ENCODE measurements around the gene NHLH1.
A peak's percentile ranks its signal among the peaks of the same experiment; 100 is the strongest.

Gene NHLH1

DNA sequence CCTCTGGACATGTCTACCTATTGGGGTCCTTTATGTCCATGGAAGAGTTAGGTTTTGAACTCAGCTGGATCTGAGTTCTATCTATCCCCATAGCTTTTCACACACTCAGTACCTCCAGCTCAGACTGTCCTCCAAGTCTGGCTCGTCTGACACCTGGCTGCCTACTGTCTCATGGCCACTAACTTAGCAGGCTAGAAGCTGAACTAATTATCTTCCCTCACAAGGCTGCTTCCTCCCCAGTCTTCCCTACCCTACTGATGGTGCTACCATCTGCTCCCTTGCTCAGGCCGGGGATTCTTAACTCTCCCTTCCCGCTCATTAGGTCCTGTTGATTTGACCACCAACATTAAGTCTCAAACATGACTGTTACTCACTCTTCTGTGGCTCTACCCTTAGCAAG lies 46.8 kb downstream of the NHLH1 start:
- peaks cover 3% of the 10 kb centered on the region; the same call in 1 of the 2 replicates for H3K36me3 ChIP-seq (ENCODE audit: low read depth)
- H3K27me3 ChIP-seq (ENCODE audit: insufficient read depth, poor library complexity, severe bottlenecking) = no peaks in the 10 kb centered on the region
- H3K27ac ChIP-seq (ENCODE audit: poor library complexity, severe bottlenecking) = no peak overlapping the region
- ATAC-seq (ENCODE audit: low read depth) (no peak), DNase-seq (ENCODE audit: low spot score) (no peak)
- no peaks in the 10 kb centered on the region for H3K9me3 ChIP-seq (ENCODE audit: severe bottlenecking)
- TF ChIP-seq, protein P1, sequence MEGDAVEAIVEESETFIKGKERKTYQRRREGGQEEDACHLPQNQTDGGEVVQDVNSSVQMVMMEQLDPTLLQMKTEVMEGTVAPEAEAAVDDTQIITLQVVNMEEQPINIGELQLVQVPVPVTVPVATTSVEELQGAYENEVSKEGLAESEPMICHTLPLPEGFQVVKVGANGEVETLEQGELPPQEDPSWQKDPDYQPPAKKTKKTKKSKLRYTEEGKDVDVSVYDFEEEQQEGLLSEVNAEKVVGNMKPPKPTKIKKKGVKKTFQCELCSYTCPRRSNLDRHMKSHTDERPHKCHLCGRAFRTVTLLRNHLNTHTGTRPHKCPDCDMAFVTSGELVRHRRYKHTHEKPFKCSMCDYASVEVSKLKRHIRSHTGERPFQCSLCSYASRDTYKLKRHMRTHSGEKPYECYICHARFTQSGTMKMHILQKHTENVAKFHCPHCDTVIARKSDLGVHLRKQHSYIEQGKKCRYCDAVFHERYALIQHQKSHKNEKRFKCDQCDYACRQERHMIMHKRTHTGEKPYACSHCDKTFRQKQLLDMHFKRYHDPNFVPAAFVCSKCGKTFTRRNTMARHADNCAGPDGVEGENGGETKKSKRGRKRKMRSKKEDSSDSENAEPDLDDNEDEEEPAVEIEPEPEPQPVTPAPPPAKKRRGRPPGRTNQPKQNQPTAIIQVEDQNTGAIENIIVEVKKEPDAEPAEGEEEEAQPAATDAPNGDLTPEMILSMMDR (IDR thresholded peaks at IDR 0.05; ENCODE audit: poor library complexity, severe bottlenecking) = no peak
- H3K4me3 ChIP-seq (ENCODE audit: severe bottlenecking) = no peak overlapping the region
- peaks cover 15% of the 10 kb centered on the region for H3K4me1 ChIP-seq (ENCODE audit: insufficient read depth, poor library complexity, severe bottlenecking)

DNA sequence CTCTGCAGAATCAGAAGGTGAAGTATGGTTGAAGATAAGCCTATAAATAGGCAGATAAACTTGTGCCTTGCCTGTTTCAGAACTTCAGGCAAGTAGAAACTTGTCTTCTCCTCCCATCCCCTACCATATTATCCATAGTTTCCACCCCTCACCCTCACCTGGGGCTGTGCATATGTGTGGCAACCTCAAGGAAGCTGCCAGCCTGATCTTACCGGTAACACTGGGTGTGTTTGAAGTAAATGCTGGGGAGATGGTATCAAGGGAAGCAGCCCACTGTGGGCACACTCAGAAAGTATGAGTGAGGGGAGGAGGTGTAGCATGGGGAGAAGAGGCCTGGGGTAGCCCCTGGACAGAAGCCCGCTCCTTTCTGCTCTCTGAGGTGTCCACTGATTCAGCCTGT lies 48.0 kb downstream of the NHLH1 start:
- Histone ChIP-seq H3K27me3 (ENCODE audit: insufficient read depth, poor library complexity, severe bottlenecking) (no peaks in the 10 kb centered on the region), H3K4me3 (ENCODE audit: severe bottlenecking) (no peak overlapping the region), H3K9me3 (ENCODE audit: severe bottlenecking) (no peaks in the 10 kb centered on the region), H3K4me1 (ENCODE audit: insufficient read depth, poor library complexity, severe bottlenecking) (peaks cover 10% of the 10 kb centered on the region), H3K36me3 (ENCODE audit: low read depth) (peaks cover 3% of the 10 kb centered on the region; the same call in 1 of the 2 replicates), H3K27ac (ENCODE audit: poor library complexity, severe bottlenecking) (peak overlapping the region; percentile 4)
- no peak for DNase-seq (ENCODE audit: low spot score)
- peak; percentile 79 for ATAC-seq (ENCODE audit: low read depth)
- TF ChIP-seq, protein P1 (IDR thresholded peaks at IDR 0.05; ENCODE audit: poor library complexity, severe bottlenecking) = no peak

DNA sequence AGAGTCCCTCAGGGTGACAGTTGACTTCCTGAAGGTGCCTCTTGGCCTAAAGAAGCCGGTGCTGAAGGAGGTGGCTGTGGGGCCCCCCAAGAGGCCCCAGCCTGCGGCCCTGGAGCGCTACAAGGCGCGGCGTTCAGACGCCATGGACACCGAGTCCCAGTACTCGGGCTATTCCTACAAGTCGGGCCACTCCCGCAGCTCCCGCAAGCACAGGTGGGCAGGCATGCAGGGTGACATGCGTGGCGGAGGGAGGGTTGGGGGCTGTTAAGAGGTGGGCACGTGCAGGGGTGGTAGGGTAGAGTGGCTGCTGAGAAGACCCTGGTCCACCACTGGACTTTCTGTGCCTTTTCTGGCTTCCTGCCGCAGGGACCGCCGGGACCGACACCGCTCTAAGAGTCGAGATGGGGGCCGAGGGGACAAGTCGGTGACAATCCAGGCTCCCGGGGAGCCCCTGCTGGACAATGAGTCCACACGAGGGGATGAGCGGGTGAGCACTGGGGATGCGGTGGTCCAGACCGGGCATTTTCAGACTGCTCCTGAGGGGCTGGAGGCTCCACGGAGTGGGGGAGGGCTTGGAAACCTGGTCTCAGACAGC lies 48.9 kb downstream of the NHLH1 start:
- ATAC-seq (ENCODE audit: low read depth) = no peak
- H3K9me3 ChIP-seq (ENCODE audit: severe bottlenecking) = no peaks in the 10 kb centered on the region
- DNase-seq (ENCODE audit: low spot score) = no peak
- H3K27ac ChIP-seq (ENCODE audit: poor library complexity, severe bottlenecking) = no peak overlapping the region
- H3K4me3 ChIP-seq (ENCODE audit: severe bottlenecking) = no peak overlapping the region
- H3K27me3 ChIP-seq (ENCODE audit: insufficient read depth, poor library complexity, severe bottlenecking) = no peaks in the 10 kb centered on the region
- H3K36me3 ChIP-seq (ENCODE audit: low read depth) = peaks cover 3% of the 10 kb centered on the region; the same call in 1 of the 2 replicates
- TF ChIP-seq, protein P1 (IDR thresholded peaks at IDR 0.05; ENCODE audit: poor library complexity, severe bottlenecking) = no peak
- H3K4me1 ChIP-seq (ENCODE audit: insufficient read depth, poor library complexity, severe bottlenecking) = peaks cover 10% of the 10 kb centered on the region

DNA sequence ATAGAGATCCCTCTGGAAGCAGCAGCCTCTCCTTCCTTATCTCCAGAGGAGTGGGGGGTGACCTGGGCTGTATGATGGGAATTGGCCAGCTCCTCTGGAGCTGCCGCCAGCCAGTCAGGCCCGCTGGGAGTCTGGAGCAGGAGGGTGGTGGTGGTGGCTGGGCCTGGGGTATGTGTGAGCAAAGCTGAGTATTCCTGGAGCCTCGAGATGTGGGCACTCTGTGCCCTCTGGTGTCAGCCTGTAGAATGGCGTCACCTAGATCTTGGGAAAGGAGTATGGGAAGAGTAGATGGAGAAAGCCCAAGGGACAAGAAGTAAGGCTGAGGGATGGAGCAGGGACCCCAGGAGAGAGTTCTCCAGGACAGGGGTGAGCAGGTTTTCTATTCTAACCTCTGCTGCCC lies 49.5 kb downstream of the NHLH1 start:
- peaks cover 3% of the 10 kb centered on the region; the same call in 1 of the 2 replicates for H3K36me3 ChIP-seq (ENCODE audit: low read depth)
- H3K9me3 ChIP-seq (ENCODE audit: severe bottlenecking) = no peaks in the 10 kb centered on the region
- no peak overlapping the region for H3K4me3 ChIP-seq (ENCODE audit: severe bottlenecking)
- ATAC-seq (ENCODE audit: low read depth) (peak; percentile 81), DNase-seq (ENCODE audit: low spot score) (no peak)
- peaks cover 10% of the 10 kb centered on the region for H3K4me1 ChIP-seq (ENCODE audit: insufficient read depth, poor library complexity, severe bottlenecking)
- H3K27me3 ChIP-seq (ENCODE audit: insufficient read depth, poor library complexity, severe bottlenecking) = no peaks in the 10 kb centered on the region
- TF ChIP-seq, protein P1 (IDR thresholded peaks at IDR 0.05; ENCODE audit: poor library complexity, severe bottlenecking) = peak; percentile 71
- no peak overlapping the region for H3K27ac ChIP-seq (ENCODE audit: poor library complexity, severe bottlenecking)

DNA sequence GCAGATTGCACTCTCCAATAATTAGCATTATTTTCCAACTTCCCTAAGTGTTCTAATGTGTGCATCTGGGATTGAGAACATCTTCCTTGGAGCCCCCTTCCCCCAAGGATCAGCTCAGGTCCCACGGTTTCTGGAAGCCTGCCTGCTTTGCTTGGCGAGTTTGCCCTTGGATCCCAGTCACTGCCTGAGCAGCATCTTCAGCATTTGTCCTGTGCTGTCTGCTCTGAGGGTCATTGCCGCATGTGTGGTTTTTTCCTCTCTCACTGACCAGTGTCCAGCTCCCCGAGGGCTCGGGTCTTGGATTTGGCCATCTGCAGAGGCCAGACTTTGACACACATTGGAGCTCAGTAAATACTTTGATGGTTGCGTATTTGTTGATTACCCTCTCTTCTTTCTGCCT lies 51.6 kb downstream of the NHLH1 start:
- TF ChIP-seq, protein P1 (IDR thresholded peaks at IDR 0.05; ENCODE audit: poor library complexity, severe bottlenecking) = no peak
- Histone ChIP-seq H3K9me3 (ENCODE audit: severe bottlenecking) (no peaks in the 10 kb centered on the region), H3K4me1 (ENCODE audit: insufficient read depth, poor library complexity, severe bottlenecking) (peaks cover 10% of the 10 kb centered on the region), H3K27me3 (ENCODE audit: insufficient read depth, poor library complexity, severe bottlenecking) (no peaks in the 10 kb centered on the region), H3K4me3 (ENCODE audit: severe bottlenecking) (no peak overlapping the region), H3K27ac (ENCODE audit: poor library complexity, severe bottlenecking) (no peak overlapping the region), H3K36me3 (ENCODE audit: low read depth) (peaks cover 3% of the 10 kb centered on the region; the same call in 1 of the 2 replicates)
- ATAC-seq (ENCODE audit: low read depth) (no peak), DNase-seq (ENCODE audit: low spot score) (no peak)
